Activated B cell treated with CpG ODN at 0.5 μM for 24 hours (primary cell): ENCODE measurements around the gene DEFB132. TPM values are rescaled to one million over a fixed set of nuclear protein-coding genes. Genes with fewer than 3 reads are reported as not detected.

Source experiments
- ATAC-seq: fragments of 200-7000 bp; cut with Tn5 transposase; one replicate; pipeline ENCODE4 v1.10.0; 2021; ENCODE audit warnings: low read depth, mild to moderate bottlenecking, moderate library complexity
- CTCF ChIA-PET: fragments of 350-600 bp; sonication (Branson Sonifier 250); formaldehyde crosslinking; loops from one replicate; lab custom pipeline; 2021; ENCODE audit warnings: antibody characterized with exemption; lab: Charles Lee
- POLR2A ChIA-PET: fragments of 350-600 bp; sonication (Branson Sonifier 250); formaldehyde crosslinking; loops from one replicate; lab custom pipeline; 2021; ENCODE audit warnings: antibody characterized with exemption; lab: Charles Lee
- DNase-seq: peaks from one replicate; pipeline ENCODE4 v3.0.0; 2022
- H3K27ac Mint-ChIP-seq: one replicate; pipeline ENCODE4 v1.8.0; 2020; ENCODE audit warnings: mixed read lengths
- H3K27me3 Mint-ChIP-seq: one replicate; pipeline ENCODE4 v1.8.0; 2021; ENCODE audit warnings: mixed read lengths
- H3K36me3 Mint-ChIP-seq: one replicate; pipeline ENCODE4 v1.8.0; 2021; ENCODE audit warnings: low read depth, mixed read lengths
- H3K4me1 Mint-ChIP-seq: one replicate; pipeline ENCODE4 v1.8.0; 2021; ENCODE audit warnings: mixed read lengths
- H3K4me3 Mint-ChIP-seq: one replicate; pipeline ENCODE4 v1.8.0; 2020; ENCODE audit warnings: mild to moderate bottlenecking, mixed read lengths
- H3K9me3 Mint-ChIP-seq: one replicate; pipeline ENCODE4 v1.8.0; 2020; ENCODE audit warnings: mixed read lengths
- intact Hi-C: fragments of 100-400 bp; cut with micrococcal nuclease; formaldehyde crosslinking; loops from one replicate; pipeline ENCODE4 v1.15.1; 2024
- total RNA-seq: library from RNA; stranded (reverse); gene quantifications from 2 replicates; pipeline ENCODE4 v1.2.3, GENCODE V29; 2022
- TF ChIP-seq, protein P1 (sequence below): fragments of 200-600 bp; IDR thresholded peaks from one replicate; pipeline ENCODE4 v1.8.0; 2022; ENCODE audit warnings: antibody characterized with exemption, mild to moderate bottlenecking

Gene DEFB132
- total RNA-seq, 1 donor from 2014 or later = not detected

DNA sequence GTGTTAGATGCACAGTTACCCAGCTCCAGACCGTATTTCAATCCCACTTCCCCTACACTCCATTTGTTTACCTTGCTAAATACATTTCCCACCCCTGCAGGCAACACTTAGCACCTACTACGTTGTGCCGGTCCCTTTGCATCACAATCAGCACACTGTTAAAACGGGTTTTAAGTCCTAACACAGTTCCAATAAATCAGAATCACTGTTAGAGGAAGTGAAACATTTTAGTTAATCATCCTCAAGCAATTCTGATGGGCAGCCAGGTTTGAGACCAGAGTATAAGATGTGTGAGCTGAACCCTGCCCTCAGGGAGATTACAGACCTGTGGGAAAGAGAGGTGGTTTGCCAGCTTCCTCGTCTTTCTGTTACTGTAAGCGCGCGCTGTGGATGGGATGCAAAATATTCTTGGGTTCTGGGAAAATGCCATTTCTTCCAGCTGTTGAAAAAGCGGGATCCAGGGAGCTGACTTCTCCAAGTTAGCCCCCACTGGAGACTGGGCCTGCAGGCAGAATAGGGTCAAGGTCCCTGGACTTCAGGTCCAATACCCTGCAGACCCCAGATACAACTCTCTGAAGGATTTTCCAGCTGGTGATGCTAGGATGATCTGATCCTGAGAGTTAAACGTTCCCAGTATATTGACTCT, 42.9 kb downstream of the DEFB132 start:
- peak overlapping the region; percentile 74 for H3K4me3 Mint-ChIP-seq
- ATAC-seq (no peak), DNase-seq (no peak)
- H3K9me3 Mint-ChIP-seq = peaks cover 4% of the 10 kb centered on the region
- no peaks in the 10 kb centered on the region for H3K27me3 Mint-ChIP-seq
- TF ChIP-seq, protein P1, sequence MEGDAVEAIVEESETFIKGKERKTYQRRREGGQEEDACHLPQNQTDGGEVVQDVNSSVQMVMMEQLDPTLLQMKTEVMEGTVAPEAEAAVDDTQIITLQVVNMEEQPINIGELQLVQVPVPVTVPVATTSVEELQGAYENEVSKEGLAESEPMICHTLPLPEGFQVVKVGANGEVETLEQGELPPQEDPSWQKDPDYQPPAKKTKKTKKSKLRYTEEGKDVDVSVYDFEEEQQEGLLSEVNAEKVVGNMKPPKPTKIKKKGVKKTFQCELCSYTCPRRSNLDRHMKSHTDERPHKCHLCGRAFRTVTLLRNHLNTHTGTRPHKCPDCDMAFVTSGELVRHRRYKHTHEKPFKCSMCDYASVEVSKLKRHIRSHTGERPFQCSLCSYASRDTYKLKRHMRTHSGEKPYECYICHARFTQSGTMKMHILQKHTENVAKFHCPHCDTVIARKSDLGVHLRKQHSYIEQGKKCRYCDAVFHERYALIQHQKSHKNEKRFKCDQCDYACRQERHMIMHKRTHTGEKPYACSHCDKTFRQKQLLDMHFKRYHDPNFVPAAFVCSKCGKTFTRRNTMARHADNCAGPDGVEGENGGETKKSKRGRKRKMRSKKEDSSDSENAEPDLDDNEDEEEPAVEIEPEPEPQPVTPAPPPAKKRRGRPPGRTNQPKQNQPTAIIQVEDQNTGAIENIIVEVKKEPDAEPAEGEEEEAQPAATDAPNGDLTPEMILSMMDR = no peak
- H3K27ac Mint-ChIP-seq = peak overlapping the region; percentile 77
- peaks cover 44% of the 10 kb centered on the region for H3K4me1 Mint-ChIP-seq
- ChIA-PET POLR2A (interaction anchor here (0.6 to 1.2 kb wide), 3 partner anchors 10 to 24 kb away, joined by 5 to 8 read pairs (median 6); no protein-coding TSS in a partner anchor), CTCF (interaction anchor here (1.5 kb wide), 1 partner anchor 30 kb away, joined by 3 read pairs; no protein-coding TSS in a partner anchor)
- H3K36me3 Mint-ChIP-seq = peaks cover 44% of the 10 kb centered on the region
- intact Hi-C loops = no loop called here

DNA sequence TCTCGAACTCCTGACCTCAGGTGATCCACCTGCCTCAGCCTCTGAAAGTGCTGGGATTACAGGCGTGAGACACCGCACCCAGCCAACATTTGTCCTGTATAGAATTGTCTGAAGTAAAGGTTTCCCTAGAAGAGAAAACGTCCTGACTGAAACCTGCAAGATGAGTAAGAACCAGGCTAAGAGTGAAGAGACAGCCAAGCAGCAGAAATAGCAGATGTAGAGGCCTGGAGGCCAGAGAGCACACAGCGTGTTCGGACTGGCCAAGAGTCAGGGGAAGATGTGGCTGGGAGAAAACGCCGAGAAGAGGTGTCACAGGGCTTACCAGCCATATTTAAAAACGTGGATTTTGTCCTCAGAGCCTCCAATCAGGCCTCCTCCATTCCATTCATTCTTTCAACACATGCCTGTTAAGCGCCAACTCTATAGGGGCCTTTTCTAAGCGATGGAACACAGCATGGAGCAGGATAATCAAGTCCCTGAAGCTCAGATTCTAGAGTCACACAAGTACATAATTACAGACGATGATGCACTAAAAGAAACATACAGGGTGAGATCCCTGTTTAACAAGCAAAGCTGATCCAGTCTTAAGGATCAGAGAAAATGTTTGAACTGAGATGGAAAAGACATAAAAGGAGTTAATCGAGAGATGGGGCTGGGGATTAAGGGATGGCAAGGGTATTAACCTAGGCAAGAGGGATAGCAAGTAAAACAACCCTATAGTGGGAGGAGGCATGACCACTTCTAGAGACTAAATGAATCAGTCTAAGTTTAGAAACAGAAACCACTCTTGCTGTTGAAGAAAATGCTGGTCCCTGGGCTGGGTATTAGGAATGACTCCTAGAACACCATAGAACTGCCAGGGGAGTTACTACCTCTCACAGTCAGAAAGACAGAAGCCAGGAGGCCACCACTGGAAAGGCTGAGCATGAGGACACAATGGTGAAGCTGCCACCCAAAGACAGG, 44.6 kb downstream of the DEFB132 start:
- TF ChIP-seq, protein P1 = no peak
- Mint-ChIP-seq H3K27ac (no peak overlapping the region), H3K27me3 (no peaks in the 10 kb centered on the region), H3K36me3 (peaks cover 42% of the 10 kb centered on the region), H3K4me3 (no peak overlapping the region), H3K4me1 (peaks cover 32% of the 10 kb centered on the region), H3K9me3 (peaks cover 4% of the 10 kb centered on the region)
- DNase-seq = no peak
- ATAC-seq = no peak
- CTCF ChIA-PET = no interaction called here
- intact Hi-C loops = no loop called here
- POLR2A ChIA-PET = interaction anchor here (1.4 kb wide), 1 partner anchor 22 kb away, joined by 5 read pairs; no protein-coding TSS in a partner anchor

DNA sequence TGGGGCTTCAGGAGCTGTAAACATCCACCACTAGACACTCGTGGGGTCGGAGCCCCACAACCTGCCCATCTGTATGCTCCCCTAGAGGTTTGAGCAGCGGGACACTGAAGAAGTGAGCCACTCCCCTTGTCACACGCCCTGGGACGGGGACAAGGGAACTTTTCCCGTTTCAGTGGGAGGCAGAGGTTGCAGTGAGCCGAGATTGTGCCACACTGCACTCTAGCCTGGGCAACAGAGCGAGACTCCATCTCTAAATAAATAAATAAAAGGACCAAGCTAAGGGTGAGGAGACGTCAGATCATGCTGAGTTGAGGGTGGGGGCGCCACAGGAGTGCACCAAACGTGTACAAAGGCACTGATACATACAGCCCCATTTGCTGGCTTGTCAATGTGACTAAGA, 48.2 kb downstream of the DEFB132 start:
- Mint-ChIP-seq H3K9me3 (no peaks in the 10 kb centered on the region), H3K27ac (no peak overlapping the region), H3K4me1 (peaks cover 19% of the 10 kb centered on the region), H3K4me3 (no peak overlapping the region), H3K36me3 (peaks cover 15% of the 10 kb centered on the region), H3K27me3 (no peaks in the 10 kb centered on the region)
- intact Hi-C loops = no loop called here
- no peak for DNase-seq
- ChIA-PET CTCF (no interaction called here), POLR2A (interaction anchor here (0.7 kb wide), 3 partner anchors 41 to 350 kb away, joined by 3 to 5 read pairs (median 3); partner anchors contain the start of genes CSNK2A1 and NRSN2)
- TF ChIP-seq, protein P1 = no peak
- ATAC-seq = no peak

DNA sequence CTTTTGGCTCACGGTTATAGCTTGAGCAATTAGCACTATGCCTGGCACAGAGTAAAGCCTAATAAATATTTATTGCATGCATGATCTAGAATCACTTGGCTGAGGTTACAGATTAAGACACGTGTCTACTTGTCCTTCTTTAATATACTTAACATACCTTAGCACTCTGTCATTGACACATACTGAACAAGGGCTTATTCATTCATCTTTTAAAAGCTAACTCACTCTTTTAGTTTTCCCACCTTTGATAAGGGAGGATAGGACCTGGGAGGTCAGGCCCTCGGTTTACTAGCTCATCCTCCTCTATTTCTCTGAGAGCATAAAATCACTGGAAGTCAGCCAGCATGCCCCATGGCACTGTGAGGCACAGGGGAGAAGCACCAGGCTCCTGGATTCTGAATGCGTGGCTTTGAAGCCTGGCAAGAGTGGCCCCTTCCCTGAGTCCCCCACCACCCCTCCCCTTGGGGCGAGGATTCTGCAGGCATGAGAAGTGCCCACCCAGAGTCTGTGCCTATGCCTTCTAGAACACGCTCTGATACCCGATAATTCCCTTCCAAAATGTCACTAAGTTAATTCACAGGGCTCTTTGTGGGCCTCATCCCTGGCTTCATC, 51.0 kb downstream of the DEFB132 start:
- no peaks in the 10 kb centered on the region for H3K27me3 Mint-ChIP-seq
- DNase-seq (no peak), ATAC-seq (no peak)
- H3K9me3 Mint-ChIP-seq = no peaks in the 10 kb centered on the region
- H3K4me1 Mint-ChIP-seq = peaks cover 18% of the 10 kb centered on the region
- H3K27ac Mint-ChIP-seq = no peak overlapping the region
- ChIA-PET POLR2A (interaction anchor here (1.6 to 2.3 kb wide), 2 partner anchors 9 to 16 kb away, joined by 4 to 23 read pairs; partner anchors contain the start of gene SOX12), CTCF (interaction anchor here (2.4 kb wide), 1 partner anchor 22 kb away, joined by 9 read pairs; no protein-coding TSS in a partner anchor)
- no peaks in the 10 kb centered on the region for H3K36me3 Mint-ChIP-seq
- TF ChIP-seq, protein P1 = no peak
- intact Hi-C loops = no loop called here
- H3K4me3 Mint-ChIP-seq = no peak overlapping the region
